ENCODE results near the gene PALMD. TPM values are rescaled to one million over a fixed set of nuclear protein-coding genes. Genes with fewer than 3 reads are reported as not detected.

PALMD gene
- total and polyA plus RNA-seq, 8 donors: 1.2 to 16.2 (median 3.9) TPM

- no peak for TF ChIP-seq EP300 (IDR thresholded peaks at IDR 0.05)
- TF ChIP-seq POLR2A (IDR thresholded peaks at IDR 0.05): no peak
- TF ChIP-seq POLR2AphosphoS5 (IDR thresholded peaks at IDR 0.05): no peak
- TF ChIP-seq CTCF (IDR thresholded peaks at IDR 0.05): no peak
- H3K4me1 ChIP-seq: peaks cover 0 to 6% (median 0%) of the 10 kb centered on the region in 4 donors
- no peaks in the 10 kb centered on the region for H3K36me3 ChIP-seq
- no peaks in the 10 kb centered on the region for H3K27me3 ChIP-seq
- no peak for DNase-seq
- WGBS, 5 donors: 85 to 96% (median 92%) methylated on average over 2 of the region's 2 CpGs
- no peak overlapping the region for H3K27ac ChIP-seq
- intact Hi-C loops (cut with DNase I; ENCODE audit: low total_unique reads): no loop called here
- H3K4me3 ChIP-seq: no peak overlapping the region
- no peaks in the 10 kb centered on the region for H3K9me3 ChIP-seq
Measured at GRCh38 chr1:99677416-99677815, 31.5 kb downstream of the PALMD start.

- Histone ChIP-seq H3K9me3 (no peaks in the 10 kb centered on the region), H3K27ac (no peak overlapping the region), H3K4me3 (no peak overlapping the region), H3K36me3 (no peaks in the 10 kb centered on the region), H3K4me1 (peaks cover 0 to 8% (median 3%) of the 10 kb centered on the region in 4 donors), H3K27me3 (no peaks in the 10 kb centered on the region)
- intact Hi-C loops (cut with DNase I; ENCODE audit: low total_unique reads): no loop called here
- TF ChIP-seq EP300 (IDR thresholded peaks at IDR 0.05) (no peak), CTCF (IDR thresholded peaks at IDR 0.05) (no peak), POLR2A (IDR thresholded peaks at IDR 0.05) (no peak), POLR2AphosphoS5 (IDR thresholded peaks at IDR 0.05) (no peak)
- no peak for DNase-seq
- WGBS, 5 donors: 76 to 97% (median 88%) methylated on average over 1 of the region's 1 CpG
Measured at GRCh38 chr1:99680270-99680669, 34.4 kb downstream of the PALMD start.

- TF ChIP-seq POLR2A (IDR thresholded peaks at IDR 0.05) (no peak), POLR2AphosphoS5 (IDR thresholded peaks at IDR 0.05) (no peak), EP300 (IDR thresholded peaks at IDR 0.05) (no peak), CTCF (IDR thresholded peaks at IDR 0.05) (no peak)
- H3K27me3 ChIP-seq: no peaks in the 10 kb centered on the region
- intact Hi-C loops (cut with DNase I; ENCODE audit: low total_unique reads): no loop called here
- no peak for DNase-seq
- H3K27ac ChIP-seq: no peak overlapping the region
- no peak overlapping the region for H3K4me3 ChIP-seq
- H3K9me3 ChIP-seq: no peaks in the 10 kb centered on the region
- peaks cover 0 to 14% (median 5%) of the 10 kb centered on the region in 4 donors for H3K4me1 ChIP-seq
- no peaks in the 10 kb centered on the region for H3K36me3 ChIP-seq
- WGBS, 5 donors: 82 to 95% (median 88%) methylated on average over 3 of the region's 3 CpGs
Measured at GRCh38 chr1:99681583-99681982, 35.7 kb downstream of the PALMD start.

GRCh38 chr1:99682291-99682751 lies 36.4 kb downstream of the PALMD start:
- peaks cover 0 to 14% (median 5%) of the 10 kb centered on the region in 4 donors for H3K4me1 ChIP-seq
- H3K27me3 ChIP-seq: no peaks in the 10 kb centered on the region
- TF ChIP-seq POLR2AphosphoS5 (IDR thresholded peaks at IDR 0.05) (no peak), POLR2A (IDR thresholded peaks at IDR 0.05) (no peak), CTCF (IDR thresholded peaks at IDR 0.05) (no peak), EP300 (IDR thresholded peaks at IDR 0.05) (no peak)
- no peak for DNase-seq
- no peaks in the 10 kb centered on the region for H3K36me3 ChIP-seq
- 70 to 89% (median 76%) methylated on average over 4 of the region's 4 CpGs for WGBS, 5 donors
- H3K4me3 ChIP-seq: no peak overlapping the region
- no peak overlapping the region for H3K27ac ChIP-seq
- no peaks in the 10 kb centered on the region for H3K9me3 ChIP-seq
- intact Hi-C loops (cut with DNase I; ENCODE audit: low total_unique reads): no loop called here
